Lung (tissue), 12 donors: Measurements from ENCODE around the gene NOC2L. TPM values are rescaled to one million over a fixed set of nuclear protein-coding genes. Genes with fewer than 3 reads are reported as not detected.
A peak's percentile ranks its signal among the peaks of the same experiment; 100 is the strongest.

Experiments
- ATAC-seq: fragments of 200-7000 bp; cut with Tn5 transposase; one replicate; pipeline ENCODE4 v1.9.1; 2020; ENCODE audit warnings: moderate number of reproducible peaks; ENCODE audit not compliant: insufficient read depth, low FRiP score
- DNase-seq, 3 donors: peaks; one replicate each; pipeline ENCODE4 v3.0.0-alpha.2; 2013 to 2017
- H3K27ac ChIP-seq, 2 donors: one replicate each; pipeline ENCODE4 v1.5.1; 2013; ENCODE audit warnings: mild to moderate bottlenecking in 2 of 2, moderate library complexity in 2 of 2, control low read depth in 1 of 2, inconsistent platforms in 1 of 2, low read depth in 1 of 2, low read length in 1 of 2
- H3K27me3 ChIP-seq, 3 donors: one replicate each; pipeline ENCODE4 v1.5.1; 2013; ENCODE audit warnings: low read length in 2 of 3; ENCODE audit not compliant: control insufficient read depth in 3 of 3, insufficient read depth in 3 of 3
- H3K36me3 ChIP-seq, 4 donors: one replicate each; pipeline ENCODE4 v1.5.1; 2013; ENCODE audit warnings: low read length in 4 of 4, mild to moderate bottlenecking in 1 of 4, moderate library complexity in 1 of 4; ENCODE audit not compliant: control insufficient read depth in 4 of 4, insufficient read depth in 4 of 4
- H3K4me1 ChIP-seq, 5 donors: one replicate each; pipeline ENCODE4 v1.5.1; 2013; ENCODE audit warnings: low read length in 5 of 5, mild to moderate bottlenecking in 2 of 5, moderate library complexity in 1 of 5; ENCODE audit not compliant: control insufficient read depth in 5 of 5, insufficient read depth in 5 of 5
- H3K4me3 ChIP-seq: one replicate; pipeline ENCODE4 v1.5.1; 2013; ENCODE audit warnings: mild to moderate bottlenecking, control low read depth, moderate library complexity
- H3K9ac ChIP-seq, 2 donors: one replicate each; pipeline ENCODE4 v1.5.1; 2013; ENCODE audit warnings: low read length in 2 of 2, control low read depth in 1 of 2; ENCODE audit not compliant: insufficient read depth in 1 of 2
- H3K9me3 ChIP-seq, 4 donors: one replicate each; pipeline ENCODE4 v1.5.1; 2013; ENCODE audit warnings: low read length in 3 of 4, mild to moderate bottlenecking in 1 of 4, moderate library complexity in 1 of 4; ENCODE audit not compliant: control insufficient read depth in 4 of 4, insufficient read depth in 3 of 4
- WGBS, 2 donors: extraction: QIAGEN DNeasy Blood & Tissue Kit; methylation state at CpG; one replicate each; pipeline ENCODE4 v1.1.7; 2013; 5-methylcytosine and 5-hydroxymethylcytosine counted together
- polyA plus RNA-seq, 2 donors: library from polyadenylated mRNA; stranded (reverse); fragments of 200-250 nt; gene quantifications; one replicate each; pipeline ENCODE4 v1.2.1, GENCODE V29; 2013
- total RNA-seq, 2 donors: library from RNA; depleted of rRNA in 1 of 2; stranded (reverse); fragments of >200 nt in 1 of 2; gene quantifications; one replicate each; pipeline ENCODE4 v1.2.1, GENCODE V29; 2014 to 2021
- TF ChIP-seq, protein P1 (sequence below): IDR thresholded peaks from 2 replicates; pipeline ENCODE4 v1.5.1; 2012; ENCODE audit warnings: mild to moderate bottlenecking; ENCODE audit errors: control extremely low read depth, extremely low read depth
- donor health status: control.
- donor health status: control.
- donor health status: Bipolar disorder and iron deficiency.
- donor health status: healthy.
- donor health status: DM: yes; HTN: yes; CAD: no.

Gene NOC2L
- total and polyA plus RNA-seq, 4 donors, result 39.0 to 86.6 (median 67.7) TPM

DNA sequence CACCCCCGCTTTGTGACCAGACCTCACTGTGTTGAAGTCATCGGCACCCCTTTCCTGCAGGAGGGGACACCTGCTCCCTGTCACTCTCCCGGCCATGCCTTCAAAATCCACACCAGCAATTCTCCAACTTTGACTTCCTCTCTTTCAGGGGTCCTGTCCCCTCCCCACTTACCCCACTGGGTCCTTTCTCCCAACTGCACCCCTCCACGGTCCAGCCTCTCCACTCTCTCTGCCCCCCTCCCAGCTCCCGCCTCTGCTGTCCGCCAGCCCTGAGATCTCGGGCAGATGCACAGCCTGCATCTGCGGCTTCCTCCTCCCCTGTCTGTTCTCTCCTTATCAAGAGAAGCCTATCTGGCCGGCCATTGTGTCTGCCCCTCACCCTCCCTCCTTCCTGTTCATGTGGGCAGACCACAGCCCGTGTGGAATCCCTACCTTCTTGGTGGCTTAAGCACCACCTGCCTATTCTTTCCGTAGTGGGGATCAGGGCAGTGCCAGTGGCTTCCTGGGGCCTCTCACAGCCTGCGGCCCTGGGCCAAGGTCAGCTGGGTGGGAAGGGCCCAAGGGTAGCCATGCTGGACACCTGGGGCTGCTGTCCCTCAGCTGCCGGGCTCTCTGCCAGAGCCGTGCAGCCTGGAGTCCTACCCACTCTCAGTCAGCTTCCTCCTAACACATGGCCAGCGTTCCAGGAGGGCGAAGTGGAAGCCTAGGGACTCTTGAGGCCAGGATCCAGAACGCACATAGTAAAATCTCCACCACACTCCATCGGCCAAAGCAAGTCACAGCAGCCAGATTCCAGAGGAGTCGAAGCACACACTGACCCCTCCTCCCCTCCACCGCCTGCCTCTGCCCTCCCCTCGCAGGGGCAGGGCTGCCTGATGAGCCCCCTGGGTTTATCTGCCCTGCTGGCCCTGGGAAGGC, 46.0 kb upstream of the NOC2L start:
- no peak for ATAC-seq
- DNase-seq, result peak; percentile 74 to 82 (median 75)
- H3K9ac ChIP-seq, result no peak overlapping the region

DNA sequence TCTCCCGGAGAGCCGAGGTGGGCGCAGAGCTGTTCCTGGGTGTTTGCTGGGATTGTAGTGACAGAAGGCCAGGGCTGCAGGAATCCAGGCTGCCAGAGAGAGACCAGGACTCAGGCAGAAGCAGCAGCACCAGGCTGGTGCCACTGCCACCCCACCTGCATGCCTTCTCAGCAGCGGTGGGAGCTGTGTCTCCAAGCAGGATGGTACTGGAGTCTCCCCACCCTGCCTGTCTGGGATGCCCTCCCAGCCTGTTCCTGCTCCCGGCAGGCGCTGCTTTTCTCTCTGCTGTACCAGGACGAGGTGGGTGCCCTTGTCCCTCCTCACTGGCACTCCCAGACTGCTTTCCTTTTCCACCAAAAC, 45.3 kb upstream of the NOC2L start:
- Histone ChIP-seq H3K27ac (no peak overlapping the region), H3K9me3 (no peaks in the 10 kb centered on the region), H3K4me1 (peaks cover 0 to 26% (median 17%) of the 10 kb centered on the region in 5 donors), H3K4me3 (no peak overlapping the region), H3K27me3 (no peaks in the 10 kb centered on the region), H3K36me3 (no peaks in the 10 kb centered on the region), H3K9ac (no peak overlapping the region)
- ATAC-seq (no peak), DNase-seq (no peak)
- WGBS, 2 donors, result 48 to 62% methylated on average over 7 of the region's 7 CpGs
- TF ChIP-seq, protein P1, sequence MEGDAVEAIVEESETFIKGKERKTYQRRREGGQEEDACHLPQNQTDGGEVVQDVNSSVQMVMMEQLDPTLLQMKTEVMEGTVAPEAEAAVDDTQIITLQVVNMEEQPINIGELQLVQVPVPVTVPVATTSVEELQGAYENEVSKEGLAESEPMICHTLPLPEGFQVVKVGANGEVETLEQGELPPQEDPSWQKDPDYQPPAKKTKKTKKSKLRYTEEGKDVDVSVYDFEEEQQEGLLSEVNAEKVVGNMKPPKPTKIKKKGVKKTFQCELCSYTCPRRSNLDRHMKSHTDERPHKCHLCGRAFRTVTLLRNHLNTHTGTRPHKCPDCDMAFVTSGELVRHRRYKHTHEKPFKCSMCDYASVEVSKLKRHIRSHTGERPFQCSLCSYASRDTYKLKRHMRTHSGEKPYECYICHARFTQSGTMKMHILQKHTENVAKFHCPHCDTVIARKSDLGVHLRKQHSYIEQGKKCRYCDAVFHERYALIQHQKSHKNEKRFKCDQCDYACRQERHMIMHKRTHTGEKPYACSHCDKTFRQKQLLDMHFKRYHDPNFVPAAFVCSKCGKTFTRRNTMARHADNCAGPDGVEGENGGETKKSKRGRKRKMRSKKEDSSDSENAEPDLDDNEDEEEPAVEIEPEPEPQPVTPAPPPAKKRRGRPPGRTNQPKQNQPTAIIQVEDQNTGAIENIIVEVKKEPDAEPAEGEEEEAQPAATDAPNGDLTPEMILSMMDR, result no peak

More for the DNA sequence above, 46.0 kb upstream of the NOC2L start:
- Histone ChIP-seq H3K27ac (peak overlapping the region in 1 of 2 donors; percentile 8), H3K4me3 (no peak overlapping the region), H3K9me3 (no peaks in the 10 kb centered on the region), H3K36me3 (no peaks in the 10 kb centered on the region), H3K27me3 (no peaks in the 10 kb centered on the region), H3K4me1 (peaks cover 0 to 24% (median 16%) of the 10 kb centered on the region in 5 donors)
- 9 to 18% methylated on average over 21 of the region's 21 CpGs for WGBS, 2 donors
- TF ChIP-seq, protein P1, result no peak

DNA sequence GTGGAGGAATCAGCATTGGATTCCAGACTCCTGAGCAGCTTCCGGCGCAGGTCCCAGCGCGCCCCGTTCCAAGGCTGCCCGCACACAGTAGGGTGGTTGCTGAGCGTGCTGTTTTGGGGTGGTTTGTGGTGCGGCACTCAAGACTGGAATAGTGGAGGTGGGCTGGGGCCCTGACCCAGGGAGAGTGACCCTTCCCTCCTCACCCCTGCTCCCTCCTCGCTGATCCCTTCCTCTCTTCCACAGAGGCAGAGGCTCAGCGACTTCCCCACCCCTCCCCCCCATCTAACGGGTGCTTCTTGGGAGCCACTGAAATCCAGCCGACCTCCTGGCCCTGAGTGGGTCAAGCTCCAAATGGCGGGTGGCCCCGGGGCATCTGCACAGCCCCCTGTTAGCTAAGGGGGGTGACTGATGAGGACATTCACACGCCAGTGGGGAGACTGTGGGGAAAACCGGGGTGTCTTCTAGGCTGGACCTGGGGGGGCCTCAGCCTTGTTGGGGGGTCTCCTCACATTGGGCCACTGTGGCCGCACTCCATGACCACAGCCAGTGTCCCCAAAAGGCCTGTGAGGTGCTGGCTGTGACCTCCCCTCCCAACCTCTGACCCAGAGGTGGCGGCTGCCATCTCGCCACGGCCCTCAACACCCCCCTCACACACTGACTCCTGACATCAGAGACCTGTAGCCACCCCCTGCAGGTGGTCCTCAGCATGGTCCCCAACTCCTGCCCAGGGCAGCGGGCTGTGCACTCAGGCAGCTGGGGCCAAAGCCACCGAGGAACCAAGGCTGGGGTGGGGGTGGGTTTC, 44.8 kb upstream of the NOC2L start:
- H3K9ac ChIP-seq, result no peak overlapping the region
- ATAC-seq, result no peak
- no peaks in the 10 kb centered on the region for H3K27me3 ChIP-seq
- H3K36me3 ChIP-seq, result no peaks in the 10 kb centered on the region
- H3K4me3 ChIP-seq, result no peak overlapping the region
- peaks cover 0 to 27% (median 19%) of the 10 kb centered on the region in 5 donors for H3K4me1 ChIP-seq
- WGBS, 2 donors, result 79 to 85% methylated on average over 22 of the region's 22 CpGs
- no peak overlapping the region for H3K27ac ChIP-seq
- TF ChIP-seq, protein P1, result no peak
- no peak for DNase-seq
- no peaks in the 10 kb centered on the region for H3K9me3 ChIP-seq
